Activated effector memory CD4-positive, alpha-beta T cell treated with anti-CD3 and anti-CD28 coated beads, Interleukin-2, amount 50 U/mL, for 16 hours (primary cell): ENCODE results near the gene RIN1.
"Not testable (repeated sequence)": the region's sequence is repeated elsewhere in the genome, so short reads cannot be mapped to it uniquely, and the experiment has no call there.

ENCODE experiments used
- DNase-seq: peaks from one replicate; pipeline ENCODE4 v3.0.0-alpha.2; 2020

RIN1 gene

DNA sequence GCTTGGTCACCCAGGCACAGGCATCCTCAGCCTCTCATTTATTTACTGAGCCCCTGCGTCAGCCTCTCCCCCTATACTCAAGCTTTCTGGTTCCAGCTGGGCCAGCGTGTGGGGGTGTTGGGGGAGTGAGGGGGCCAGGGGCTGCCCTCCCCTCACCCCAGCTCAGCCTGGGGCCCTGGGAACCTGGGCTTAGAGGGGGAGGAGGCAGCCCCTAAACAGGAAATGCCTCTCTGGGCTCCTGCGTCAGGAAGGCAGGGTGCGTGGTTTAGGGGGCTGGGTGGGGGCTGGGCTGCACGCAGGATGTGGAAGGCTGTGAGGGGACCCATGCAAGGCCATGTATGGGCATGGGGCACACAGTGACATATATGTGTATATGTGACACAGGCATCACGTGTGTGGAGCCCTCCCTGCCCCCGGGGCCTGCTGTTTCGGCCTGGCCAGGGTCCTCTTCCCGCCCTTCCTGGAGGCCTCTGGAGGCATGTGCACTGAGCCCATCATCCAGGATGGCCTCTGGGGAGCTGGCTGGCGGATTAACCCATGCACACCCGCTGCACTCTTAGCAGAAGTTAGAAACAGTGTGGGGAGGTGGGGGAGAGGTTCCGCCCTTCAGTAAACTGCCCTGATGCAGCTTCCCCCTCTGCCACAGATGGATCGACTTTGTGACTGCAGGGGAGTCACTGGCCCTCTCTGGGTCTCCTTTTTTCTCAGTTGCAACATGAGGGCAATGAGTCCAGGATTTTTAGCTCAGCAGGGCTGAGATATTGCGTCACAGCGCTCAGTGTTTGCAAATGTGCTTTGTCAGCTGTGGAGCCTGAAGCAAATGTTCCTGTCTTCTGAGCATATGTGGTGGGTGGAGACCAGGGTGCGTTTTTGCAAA lies 18.3 kb downstream of the RIN1 start:
- DNase-seq = no peak

DNA sequence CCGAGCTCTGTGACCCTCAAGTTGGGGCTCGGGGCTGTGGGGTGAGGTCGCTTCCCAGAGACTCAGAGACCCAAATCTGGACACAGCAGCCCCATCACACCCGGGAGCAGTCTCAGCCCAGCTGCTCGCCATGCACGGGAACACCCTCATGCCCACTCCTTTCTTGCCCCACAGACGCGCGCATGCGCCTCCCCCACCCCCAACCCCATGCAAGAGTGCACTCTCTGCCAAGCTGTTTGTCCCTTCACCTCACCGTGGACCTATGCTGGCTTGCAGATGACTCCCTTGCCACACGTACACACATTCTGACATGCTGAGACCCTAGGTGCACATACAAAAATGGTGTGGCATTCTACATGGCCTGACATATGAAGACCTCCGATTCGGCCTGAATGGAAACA lies 18.9 kb downstream of the RIN1 start:
- no peak for DNase-seq

DNA sequence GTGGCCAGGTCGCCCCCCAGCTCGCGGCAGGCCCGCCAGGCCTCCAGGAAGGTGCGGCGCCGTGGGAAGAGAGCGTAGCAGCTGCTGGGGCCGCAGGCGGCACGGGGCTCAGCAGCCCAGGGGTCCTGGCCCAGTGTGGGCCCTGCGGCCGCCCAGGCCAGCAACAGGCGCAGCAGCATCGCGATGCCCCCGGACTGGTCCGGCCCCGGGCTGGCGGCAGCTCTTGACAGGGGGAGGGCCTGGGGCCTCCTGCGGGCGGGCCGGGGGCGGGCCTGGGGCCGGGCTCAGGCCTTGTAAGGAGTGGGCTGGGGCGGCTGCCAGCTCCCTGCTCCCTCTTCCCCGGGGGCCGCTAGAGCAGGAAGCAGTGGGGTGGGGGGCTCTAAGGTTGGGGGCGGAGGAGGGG lies 19.4 kb downstream of the RIN1 start, which contains the start of gene CD248:
CD248 (minus strand) TSS at position 196 of the 403 bp plus-strand sequence; CDS start at position 179, 17 bp downstream.
- no peak for DNase-seq

DNA sequence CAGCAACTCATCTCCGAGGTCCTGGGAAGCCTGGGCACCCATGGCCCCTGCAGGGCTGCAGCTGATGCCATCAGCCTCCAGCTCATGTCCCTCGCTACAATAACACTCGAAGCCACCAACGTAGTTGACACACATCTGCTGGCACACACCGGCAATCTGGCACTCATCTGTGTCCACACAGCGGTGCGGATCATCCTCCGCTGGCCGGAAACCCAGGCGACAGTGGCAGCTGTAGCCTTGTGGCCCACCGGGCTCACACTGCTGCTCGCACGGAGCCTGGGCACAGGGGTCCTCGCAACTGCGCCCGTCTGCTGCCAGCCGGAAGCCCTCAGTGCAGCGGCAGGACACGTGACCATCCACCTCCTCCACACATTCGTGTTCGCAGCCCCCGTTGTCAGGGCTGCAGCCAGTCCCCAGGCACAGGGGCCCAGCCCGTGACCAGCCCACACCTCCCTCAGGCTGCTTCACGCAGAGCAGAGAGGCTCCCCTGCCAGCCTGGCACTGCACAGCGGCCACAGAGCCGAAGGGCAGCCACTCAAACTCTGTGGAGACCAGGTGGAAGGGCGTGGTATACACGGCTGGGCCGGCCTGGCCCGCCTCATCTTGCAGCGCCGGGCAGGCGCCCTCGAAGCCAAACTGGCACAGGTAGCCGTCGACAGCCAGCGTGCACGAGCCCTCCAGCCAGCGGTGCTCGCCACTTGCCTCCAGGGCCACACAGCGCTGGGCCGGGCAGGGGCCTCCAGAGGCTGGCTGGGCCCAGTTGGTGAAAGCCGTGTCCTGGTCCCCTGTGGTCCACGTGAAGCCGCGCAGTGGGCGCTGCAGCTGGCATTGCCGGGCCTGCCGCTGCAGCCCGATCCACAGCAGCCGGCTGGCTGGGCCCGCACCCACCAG lies 20.1 kb downstream of the RIN1 start:
- no peak for DNase-seq

DNA sequence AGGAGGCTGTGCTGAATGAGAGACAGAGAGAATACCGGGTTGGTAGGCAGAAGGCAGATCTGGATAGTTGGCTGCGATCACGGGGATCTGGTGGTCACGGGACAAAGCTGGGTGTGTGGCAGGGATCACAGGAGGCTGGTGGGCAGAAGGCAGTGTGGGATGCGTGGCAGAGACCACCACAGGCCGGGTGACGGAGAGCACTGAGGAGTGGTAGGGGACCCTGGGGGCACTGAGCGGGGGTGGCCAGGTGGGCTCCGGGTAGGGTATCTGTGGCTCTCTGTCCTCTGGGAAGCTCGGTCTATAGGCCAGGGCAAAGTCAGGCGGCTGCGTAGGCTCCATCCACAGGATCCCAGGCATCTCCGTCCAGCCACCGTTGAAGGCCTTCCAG lies 20.7 kb downstream of the RIN1 start:
- DNase-seq = no peak

DNA sequence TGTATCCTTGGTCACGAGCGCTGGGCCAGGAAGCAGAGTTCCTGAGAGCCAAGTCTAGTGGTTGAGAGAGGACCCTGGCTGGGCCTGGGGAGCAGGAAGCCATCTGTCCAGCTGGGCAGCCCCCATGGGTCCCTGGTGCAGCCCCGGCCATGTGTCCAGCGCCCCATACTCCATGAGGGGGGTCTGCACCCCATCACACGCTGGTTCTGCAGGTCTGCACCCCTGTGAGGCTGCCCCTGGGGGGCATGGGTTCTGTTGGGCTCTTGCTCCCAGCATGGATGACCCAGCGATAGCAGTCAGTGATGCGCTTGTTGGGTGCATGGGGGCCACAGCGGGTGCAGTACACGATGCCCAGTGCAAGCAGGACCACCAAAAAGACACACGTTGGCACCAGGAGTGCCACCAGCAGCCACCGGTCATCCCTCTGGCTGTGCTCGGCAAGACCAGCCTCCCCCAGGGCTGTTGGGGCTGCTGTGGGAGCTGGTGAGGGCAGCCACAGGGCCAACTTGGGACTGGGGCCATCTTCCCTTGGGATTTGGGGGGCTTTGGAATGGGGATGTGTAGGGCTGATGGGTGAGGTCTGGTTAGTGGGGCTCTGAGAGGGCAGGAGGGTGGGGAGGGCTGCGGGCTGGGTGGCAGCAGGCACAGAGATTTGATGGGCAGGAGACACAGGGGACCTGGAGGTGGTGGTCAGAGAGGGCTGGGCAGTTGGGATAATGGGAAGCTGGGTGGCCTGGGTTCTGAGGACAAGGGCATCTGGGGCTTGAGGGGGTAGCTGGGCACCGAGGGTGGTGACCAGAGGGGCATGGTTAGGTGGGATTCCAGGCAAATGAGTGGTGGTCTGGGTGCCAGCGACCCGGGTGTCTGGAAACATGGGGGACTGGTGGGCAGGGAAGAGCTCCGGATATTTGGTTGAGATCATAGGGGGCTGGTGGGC lies 21.4 kb downstream of the RIN1 start:
- DNase-seq = no peak

DNA sequence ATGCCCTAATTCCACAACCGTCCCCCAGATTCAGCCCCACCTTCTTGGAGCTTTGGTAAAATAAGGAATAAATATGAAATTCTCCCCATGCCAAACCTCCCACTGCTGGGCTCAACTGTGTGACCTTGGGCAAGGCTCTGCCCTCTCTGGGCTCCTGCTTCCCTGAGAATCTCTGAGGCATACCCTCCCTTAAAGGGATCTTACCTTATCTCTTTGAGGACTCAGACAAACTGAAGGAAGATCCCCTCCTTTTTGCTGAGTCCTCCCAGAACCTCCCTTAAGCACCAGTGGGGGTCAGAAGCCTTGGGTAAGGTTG lies 22.1 kb downstream of the RIN1 start:
- no peak for DNase-seq

DNA sequence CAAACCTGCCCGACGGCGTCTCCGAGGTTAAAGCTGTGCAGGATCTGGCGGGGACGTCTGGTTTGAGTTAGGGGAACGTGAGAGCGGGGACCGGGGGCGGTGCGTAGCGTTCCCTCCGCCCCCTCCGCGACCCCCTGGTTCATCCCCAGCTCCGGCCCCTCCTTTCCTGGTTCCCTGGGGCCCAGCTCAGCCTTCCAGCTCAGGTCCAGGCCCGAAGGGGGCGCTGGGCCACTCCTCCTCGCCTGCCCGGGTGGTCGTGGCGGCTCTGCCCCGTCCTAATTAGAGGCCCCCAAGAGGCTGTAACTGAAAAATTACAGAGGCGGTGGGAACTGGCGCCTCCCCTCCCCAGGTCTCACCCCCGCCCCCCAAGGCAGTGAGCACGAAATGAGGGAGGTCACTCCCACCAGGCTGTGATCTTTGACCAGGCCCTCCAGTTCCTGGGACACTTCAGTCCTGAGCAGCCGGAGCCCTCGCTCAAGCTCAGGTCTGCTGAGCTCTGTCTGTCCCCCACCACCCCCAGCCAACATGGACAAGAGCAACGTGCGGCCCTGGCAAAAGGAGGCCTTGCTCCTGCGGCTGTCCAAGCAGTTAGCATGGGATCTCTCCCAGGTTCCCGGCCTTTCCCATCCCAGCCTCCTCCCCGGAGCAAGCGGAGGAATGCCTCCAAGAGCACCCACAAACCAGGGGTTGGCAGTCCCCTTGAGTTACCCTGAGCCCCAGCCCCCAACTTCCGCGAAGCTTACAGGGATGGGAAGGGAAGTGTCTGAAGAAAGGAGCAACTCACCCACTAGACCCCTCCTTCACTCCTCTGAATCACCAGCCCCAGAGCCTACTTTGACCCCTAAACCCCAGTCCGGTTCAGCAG lies 22.7 kb downstream of the RIN1 start:
- DNase-seq = no peak

DNA sequence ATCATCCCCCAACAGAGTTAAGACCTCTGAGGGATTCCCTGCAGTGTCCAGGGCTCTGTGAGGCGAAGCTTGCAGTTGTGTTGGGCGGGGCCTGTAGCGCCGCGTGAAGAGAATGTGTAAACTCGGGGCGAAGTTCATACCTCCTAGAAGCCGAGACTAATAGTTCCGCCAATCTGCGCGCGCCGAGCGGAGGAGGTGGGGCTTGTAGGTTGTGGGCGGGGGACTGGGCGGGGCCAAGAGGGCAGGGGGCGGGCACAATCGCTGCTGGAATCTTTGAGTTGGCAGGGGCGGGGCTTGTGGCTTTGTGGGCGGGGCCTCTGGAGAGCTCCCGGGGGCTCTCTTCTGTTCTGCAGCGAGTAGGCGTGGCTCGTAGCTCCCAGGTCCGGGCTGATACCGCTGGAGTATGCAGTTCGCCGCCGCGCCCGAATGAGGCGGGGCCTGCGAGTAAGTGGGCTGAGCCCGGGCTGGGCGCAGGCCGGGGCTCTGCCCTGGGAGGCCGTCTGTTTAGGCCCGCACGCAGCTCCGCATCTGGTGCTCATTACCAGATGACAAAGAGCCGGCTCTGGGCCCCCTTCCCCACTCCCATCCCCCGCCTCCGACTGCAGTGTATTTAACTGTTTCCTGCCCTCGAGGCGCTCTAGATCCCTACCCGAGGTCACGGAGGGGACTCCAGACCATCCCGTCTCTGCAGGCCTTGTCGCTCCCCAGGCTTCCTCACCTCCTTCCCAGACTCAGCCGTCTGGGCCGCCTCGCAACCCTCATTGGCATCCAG lies 23.5 kb downstream of the RIN1 start:
- DNase-seq = peak; percentile 98

DNA sequence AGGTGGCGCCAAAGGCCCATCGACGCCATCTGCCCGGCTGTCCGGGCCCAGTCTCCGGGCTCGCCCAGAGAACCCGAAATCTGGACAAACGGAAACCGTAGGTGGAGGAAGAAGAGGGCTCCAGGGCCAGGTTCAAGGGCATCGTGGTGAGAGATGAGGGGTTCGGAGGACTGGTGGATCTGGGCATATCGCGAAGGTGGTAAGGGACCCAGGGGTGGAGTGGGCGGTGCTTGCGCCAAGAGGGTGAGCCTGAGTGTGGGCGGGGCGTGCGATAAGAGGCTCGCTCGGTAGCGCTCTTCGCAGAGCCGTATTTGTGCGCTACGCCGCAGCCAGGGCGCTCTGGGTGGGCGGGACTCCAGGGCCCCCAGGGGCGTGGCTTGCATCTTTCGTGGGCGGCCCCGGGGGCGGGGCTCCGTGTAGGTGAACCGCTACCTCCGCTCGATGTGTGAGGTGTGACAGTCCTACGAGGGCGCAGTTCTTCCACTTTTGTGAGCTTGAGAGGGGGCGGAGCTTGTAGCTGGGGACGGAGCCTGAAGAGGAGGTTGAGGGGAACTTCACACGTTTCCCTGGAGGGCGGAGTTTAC lies 24.2 kb downstream of the RIN1 start:
- DNase-seq = peak; percentile 99

DNA sequence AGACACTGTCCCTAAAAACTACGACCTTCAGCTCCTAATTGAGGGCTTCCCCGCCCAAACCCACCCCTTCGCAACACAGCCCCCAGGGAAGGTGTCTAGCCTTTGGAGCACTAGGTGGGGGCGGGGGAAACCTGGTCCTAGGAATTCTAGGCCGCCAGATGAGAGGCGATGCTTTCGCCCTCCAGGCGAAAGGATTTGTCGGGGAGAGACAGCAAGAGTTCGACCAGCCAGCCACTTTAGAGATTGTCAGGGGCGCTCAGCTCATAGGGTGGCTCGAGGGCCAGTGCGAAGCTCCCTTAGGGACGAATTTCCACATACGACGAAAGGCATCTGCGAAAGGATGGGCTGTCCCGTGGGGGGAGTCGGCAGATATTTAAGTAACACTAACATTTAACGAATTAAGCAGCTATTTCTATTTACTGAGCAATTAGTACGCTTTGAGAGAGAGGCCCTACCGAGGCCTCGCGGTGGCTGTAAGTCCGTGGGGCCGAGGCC lies 24.7 kb downstream of the RIN1 start:
- no peak for DNase-seq

DNA sequence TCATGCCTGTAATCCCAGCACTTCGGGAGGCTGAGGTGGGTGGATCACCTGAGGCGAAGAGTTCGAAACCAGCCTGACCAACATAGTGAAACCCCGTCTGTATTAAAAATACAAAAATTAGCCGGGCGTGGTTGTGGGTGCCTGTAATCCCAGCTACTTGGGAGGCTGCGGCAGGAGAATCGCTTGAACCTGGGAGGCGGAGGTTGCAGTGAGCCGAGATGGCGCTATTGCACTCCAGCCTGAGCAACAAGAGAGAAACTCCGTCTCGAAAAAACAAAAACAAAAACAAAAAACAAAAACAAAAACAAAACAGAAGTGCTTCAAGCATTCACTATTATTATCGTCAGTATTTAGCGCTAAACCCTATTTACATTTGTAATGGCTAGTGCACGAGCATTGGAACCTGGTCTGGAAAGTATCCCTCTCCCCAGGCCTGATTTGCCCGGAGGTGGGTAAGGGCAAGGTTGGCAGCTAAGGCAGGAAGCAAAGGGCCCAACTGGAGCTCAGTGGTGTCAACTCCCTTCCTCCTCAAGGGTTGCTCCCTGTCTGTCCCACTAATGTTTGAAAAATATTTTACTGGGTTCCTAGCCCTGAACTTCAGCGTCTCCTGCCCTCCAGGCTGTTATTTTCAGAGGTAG lies 25.3 kb downstream of the RIN1 start:
- not testable (repeated sequence) for DNase-seq

DNA sequence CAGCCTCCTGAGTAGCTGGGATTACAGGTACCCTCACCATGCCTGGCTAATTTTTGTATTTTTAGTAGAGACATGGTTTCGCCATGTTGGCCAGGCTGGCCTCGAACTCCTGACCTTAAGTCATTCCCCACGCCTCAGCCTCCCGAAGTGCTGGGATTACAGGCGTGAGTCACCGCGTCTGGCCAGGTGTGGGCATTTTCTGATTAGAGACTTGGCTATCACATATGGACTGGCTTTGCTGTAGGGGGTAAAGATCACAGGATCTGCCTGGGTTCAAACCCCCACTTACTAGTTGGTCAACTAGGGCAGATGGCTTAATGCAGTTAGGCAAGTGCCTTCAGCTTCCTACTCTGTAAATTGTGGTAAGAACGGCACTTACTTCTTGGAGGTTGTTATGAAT lies 25.9 kb downstream of the RIN1 start:
- DNase-seq = no peak

DNA sequence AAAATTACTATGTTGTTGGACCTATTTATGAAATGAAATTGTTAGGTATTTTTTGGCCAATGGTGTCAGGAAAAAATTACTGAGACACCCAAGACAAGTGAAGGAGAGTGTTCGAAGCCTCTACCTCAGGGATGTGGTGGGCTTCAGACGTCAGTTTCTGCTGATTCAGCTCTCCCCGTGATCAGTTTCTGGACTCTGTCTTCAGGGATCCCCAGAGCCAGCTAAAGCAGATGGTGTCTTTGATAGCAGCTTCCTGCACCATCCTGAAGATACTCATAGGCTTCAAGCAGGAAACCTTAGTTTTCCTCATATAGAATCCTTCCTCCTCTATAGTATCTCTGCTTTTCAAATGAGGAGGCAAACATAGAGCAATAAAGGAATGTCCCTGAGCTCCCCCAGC lies 26.8 kb downstream of the RIN1 start:
- DNase-seq = no peak

DNA sequence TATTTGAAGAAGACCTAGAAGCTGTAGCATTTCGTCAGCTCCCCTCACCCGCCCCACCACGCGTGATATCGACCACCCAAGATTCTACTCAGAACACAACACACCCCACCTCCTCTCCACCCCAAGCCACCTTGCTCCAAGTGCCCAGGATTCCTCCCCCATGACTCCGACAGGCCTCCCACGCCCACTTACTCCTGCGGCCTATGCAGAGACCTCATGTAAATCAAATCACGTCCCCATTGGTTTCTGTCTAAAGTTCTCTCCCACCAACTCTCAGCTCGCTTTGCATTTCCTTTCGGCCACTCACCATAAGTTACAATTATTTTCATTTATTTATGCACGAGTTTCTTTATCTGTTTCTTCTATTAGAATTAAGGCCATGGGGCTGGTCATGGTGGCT lies 33.6 kb downstream of the RIN1 start:
- DNase-seq = no peak

DNA sequence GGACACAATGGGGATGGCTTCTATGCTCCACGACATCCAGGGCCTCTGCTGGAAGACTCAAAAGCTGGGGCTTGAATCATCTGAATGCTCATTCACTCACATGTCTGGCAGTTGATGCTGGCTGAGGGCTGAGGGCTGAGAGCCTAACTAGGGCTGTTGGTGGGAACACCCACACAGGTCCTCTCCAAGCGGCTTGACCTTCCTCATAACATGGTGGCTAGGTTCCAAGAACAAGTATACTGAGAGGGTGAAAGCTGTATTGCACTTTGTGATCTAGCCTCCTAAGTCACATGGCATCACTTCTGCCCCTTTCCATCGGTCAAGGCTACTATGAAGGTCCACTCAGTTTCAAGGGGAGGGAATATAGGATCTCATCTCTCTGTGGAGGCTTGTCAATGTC lies 37.0 kb downstream of the RIN1 start:
- no peak for DNase-seq

DNA sequence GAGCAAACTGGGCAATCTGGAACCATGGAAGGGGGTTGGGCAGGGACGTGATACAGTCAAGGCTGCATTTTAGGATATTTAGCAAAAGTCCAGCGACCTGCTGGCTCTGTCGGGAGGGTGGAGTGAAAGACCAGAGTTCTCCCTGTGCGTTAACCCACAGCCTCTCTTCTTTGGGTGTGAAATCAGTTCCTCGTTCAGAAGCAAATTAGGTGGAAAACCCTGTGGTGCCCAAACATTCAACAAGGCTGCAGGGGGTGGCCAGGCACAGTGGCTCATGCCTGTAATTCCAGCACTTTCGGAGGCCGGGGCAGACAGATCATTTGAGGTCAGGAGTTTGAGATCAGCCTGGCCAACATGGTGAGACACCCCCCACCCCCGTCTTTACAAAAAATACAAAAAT lies 38.6 kb downstream of the RIN1 start:
- DNase-seq = no peak

DNA sequence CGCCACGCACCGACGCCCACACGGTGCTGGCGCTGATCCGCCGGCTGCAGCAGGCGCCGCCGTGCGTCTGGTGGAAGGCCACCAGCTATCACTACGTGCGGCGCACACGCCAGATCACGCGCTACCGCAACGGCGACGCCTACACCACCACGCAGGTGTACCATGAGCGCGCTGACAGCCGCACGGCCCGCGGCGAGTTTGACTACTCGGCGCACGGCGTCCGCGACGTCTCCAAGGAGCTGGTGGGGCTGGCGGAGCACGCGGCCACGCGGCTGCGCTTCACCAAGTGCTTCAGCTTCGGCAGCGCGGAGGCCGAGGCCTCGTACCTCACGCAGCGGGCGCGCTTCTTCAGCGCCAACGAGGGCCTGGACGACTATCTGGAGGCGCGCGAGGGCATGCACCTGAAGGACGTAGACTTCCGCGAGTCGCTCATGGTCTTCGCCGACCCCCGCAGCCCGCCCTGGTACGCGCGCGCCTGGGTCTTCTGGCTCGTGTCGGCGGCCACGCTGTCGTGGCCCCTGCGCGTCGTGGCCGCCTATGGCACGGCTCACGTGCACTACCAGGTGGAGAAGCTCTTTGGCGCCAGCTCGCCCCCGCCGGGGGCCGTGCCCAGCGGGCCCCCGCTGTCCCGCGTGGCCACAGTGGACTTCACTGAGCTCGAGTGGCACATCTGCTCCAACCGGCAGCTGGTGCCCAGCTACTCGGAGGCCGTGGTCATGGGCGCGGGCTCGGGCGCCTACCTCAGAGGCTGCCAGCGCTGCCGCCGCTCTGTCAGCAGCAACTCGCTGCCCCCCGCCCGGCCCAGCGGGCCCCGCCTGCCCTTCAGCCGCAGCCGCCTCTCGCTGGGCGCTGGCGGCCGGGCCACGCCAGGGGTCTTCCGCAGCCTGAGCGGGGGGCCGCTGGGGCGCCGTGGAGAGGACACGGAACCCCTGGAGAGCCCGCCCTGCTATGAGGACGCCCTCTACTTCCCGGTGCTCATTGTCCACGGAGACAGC lies 41.3 kb downstream of the RIN1 start:
- DNase-seq = no peak
